Medulla oblongata (tissue), 1 donor: ENCODE measurements around the gene PALD1.

Experiments
- DNase-seq: peaks from one replicate; pipeline ENCODE4 v3.0.0-alpha.2; 2015; ENCODE audit errors: extremely low spot score

The PALD1 gene

DNA sequence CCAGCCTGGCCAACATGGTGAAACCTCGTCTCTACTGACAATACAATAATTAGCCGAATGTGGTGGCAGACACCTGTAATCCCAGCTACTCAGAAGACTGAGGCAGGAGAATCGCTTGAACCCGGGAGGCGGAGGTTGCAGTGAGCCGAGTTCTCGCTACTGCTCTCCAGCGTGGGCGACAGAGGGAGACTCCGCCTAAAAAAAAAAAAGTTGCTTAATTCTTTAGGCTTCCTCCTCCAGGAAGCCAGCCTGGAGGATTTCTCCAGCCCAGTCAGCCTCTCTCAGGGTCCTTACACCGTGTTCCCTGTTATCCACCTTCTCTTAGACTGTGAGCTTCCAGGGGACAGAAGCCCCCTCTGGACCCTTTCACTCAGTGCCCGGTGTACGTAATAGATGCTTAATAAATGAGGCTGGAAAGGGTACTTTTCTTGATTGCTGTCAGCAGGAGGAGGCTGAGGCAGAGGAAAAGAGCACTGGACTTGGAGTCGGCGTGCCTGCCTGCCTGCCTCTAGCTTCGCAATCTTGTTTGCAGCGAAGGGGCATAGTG is 20.7 kb upstream of the PALD1 start:
- no peak for DNase-seq

DNA sequence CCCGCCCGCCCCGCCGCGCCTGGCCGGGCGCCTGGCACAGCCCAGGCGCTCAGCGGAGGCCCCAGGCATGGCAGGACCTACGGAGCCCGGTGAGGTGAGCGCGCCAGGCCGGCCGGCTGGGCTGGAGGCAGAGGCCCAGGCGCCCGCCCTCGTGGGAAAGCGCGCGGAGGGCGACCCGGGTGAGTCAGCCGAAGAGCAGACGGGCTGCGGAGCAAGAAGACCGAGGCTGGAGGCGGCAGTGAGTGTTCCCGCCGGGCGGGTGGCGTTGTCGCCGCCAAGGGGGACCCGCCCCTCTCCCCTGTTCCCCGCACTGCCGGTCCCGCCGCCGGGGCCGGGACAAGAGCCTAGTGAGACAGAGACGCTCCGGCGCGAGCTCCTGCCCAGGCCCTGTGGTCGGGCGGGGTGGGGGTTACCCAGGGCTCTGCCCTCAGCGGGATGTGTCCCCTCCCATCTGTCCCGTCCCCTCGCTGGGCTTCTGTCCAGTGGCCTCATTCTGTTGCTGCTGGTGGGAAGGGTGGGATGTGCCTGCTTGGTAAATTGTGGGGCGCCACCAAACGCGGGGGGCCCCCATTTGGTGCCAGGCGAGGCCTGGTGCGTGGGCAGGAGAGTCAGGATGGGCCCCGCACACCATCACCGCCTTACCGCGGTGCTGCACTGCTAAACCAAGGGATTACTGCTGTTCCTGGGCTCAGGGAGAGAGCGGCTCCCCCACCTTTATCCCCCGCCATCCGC is 20.1 kb upstream of the PALD1 start:
- DNase-seq, result peak; percentile 33

GRCh38 chr10:70459061-70459773 is 19.4 kb upstream of the PALD1 start:
- no peak for DNase-seq

GRCh38 chr10:70459774-70460490 is 18.6 kb upstream of the PALD1 start:
- DNase-seq, result no peak

DNA sequence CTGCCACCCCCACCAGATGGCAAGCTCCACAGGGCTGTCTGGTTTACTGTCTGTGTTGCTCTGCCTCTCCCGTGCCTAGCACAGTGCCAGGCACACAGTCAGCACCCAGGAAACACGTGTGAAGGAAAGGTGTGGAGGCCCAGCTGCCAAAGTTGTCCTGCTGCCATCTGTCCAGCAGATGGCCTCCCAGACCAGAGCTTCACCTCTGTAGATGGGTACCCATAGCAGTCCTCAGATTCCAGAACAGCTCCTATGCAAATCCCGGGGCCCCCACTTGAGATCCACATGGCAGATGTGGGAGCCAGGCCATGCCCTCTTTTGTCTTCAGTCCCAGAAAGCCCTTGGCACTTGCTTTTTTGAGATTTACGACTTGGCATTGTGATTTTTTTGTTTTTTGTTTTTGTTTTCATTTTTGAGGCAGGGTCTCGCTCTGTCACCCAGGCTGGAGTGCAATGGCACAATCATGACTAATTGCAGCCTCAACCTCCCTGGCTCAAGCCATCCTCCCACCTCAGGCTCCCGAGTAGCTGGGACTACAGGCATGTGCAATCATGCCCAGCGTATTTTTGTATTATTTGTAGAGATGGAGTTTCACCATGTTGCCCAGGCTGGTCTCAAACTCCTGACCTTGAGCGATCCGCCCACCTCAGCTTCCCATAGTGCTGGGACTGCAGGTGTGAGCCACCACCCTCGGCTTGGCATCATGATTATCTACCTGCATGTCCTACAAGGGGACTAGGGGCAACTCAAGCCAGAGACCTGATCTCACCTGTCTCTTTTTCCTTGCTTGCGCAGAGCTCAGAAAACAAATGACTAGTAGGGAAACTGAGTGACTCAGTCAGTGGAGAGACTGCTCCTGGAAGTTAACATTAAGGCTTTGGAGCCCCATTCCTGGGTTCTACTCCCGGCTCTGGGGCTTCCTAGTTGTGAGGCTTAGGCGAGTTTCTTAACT is 16.9 kb upstream of the PALD1 start:
- peak; percentile 77 for DNase-seq

DNA sequence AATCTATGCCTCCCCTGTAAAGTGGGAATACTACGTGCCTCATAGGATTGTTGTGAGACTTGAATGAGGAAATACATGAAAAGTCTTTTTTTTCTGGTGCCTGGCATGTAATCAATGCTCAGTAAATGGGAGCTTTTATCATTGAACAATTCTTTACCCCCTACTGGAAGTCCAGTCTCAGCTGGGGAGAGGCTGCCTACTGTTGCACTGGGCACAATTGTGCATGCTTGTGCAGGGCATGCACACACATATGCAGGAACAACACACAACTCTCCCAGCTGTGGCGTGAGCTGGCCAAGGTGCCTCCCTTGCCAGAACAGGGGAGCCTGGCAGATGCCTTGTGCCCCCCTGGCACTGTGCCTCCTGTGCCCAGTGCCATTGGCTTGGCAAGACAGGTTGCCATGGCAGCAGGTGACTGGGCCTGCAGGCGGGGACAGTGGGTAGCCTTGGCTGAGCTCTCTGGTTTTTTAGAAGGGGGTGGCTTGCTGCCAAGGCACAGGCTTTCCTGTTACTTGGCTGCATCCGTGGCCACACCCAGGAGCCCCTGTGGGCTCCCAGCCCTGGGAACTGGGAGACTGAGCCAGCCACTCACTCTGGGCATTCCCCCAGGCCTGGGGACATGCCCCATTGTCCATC is 16.1 kb upstream of the PALD1 start:
- DNase-seq, result peak; percentile 80

DNA sequence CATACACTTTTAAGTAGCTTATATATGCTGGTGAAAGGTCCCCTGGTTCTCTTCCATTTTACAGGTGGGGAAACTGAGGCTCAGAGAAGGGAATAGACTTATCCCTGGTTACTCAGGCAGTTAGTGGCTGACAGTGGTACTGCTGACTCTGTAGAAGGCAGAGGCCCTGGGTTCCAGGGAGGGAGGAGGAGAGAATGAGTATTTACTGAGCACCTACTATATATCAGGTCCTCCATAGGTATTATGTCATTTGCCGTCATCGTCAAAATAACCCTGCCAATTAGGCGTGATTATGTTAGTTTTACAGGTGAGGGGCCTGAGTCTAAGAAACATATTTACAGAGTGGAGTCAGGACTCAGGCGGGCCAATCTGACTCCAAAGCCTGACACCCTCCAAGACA is 13.3 kb upstream of the PALD1 start:
- DNase-seq, result no peak

- DNase-seq, result no peak
Measured at GRCh38 chr10:70465832-70466231, 12.7 kb upstream of the PALD1 start.

- no peak for DNase-seq
Measured at GRCh38 chr10:70466951-70467350, 11.6 kb upstream of the PALD1 start.

- no peak for DNase-seq
Measured at GRCh38 chr10:70472799-70473454, 5.6 kb upstream of the PALD1 start.

DNA sequence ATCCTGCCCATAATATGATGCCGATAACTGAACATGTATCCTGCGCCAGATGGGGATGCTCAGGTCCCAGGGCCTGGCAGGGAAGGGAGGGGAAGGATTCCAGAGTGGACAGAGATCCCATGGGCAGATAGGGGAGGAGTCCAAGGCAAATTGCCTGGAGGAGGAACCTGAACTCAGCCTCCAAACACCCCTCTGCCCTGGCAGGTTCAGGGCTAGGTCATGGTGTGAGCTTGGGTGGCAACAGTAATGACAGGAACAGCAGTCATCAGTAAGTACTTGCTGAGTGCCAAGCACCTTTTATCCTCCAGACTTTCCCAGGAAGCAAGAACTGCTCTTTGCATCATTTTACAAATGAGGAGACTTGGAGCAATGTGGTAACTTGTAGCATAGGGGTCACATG is 3.8 kb upstream of the PALD1 start:
- no peak for DNase-seq

DNA sequence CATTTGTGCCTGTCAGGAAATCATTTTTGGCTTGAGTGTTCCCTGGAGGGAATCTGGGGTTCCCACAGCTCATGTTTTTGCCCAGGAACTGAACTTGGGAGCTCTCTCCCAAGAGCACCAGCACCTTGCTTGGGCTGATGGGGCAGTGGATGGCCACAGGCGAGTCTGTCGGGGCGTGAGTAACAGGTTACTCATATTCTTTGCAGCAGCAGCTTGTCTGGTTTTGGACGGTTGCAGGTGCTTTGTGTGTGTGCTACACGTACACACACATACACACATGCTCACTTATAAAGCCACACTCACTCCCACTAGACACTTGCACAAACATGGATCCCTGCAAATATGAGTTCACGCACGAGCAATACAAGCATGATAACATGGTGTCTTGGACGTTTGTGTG is 2.9 kb upstream of the PALD1 start:
- no peak for DNase-seq

DNA sequence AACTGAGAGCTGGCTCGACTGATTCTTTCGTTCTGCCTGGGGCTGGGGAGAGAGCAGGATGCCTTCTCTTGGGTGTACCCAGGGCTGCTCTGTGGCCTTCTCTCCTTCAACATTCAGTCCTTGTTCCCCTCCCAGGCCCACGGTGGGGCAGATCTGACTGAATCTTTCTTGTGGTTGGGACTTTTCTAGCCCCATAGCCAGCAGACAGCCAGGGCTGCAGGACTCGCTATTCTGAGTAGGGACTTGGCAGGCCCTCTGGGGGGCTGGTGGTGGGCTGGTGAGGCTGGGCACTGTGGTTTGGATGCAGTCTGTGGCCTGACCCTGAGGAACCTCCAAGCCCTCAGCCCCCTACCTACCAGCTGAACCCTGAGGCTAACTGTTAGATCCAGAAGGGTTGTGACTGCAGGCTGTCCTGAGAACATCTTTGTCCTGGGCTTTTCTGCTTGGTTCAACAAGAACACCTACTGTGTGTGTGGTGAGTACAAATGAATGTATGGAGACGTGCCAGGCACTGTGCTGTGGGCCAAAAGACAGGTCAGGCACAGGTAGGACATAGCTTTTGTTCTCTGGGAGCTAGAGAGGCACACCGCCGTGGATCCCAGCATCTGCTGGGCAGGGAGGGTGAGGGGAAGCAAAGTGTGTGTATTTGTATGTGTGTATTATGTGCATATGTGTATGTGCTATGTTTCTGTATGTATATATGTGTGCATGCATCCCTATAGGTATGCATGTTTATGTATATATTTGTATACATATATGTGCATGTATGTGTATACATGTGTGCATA is 2.1 kb upstream of the PALD1 start:
- DNase-seq, result no peak

GRCh38 chr10:70477661-70478162 is 855 bp upstream of the PALD1 start:
- no peak for DNase-seq

DNA sequence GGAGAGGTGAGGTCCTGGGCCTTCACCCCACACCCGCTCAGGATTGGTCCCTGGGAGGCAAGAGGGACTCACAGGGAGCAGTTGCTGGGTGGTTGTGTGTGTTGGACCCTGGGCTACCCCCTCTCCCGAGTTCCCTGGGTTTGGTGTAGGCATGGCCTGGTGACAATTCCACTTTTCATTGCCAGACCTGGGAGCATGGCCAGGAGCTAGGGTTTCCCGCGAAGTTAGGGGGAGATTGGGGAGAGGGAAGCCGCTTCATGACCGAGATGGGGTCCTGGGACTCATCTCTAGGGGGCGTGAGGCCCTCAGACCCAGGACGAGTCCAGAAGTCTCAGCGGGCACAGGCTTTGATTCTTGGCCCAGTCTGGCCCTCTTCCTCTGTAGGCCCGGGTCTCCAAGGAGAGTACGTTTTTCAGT is 606 bp downstream of the PALD1 start:
- no peak for DNase-seq

- DNase-seq, result no peak
Measured at GRCh38 chr10:70479626-70480238, 1.2 kb downstream of the PALD1 start.

- DNase-seq, result no peak
Measured at GRCh38 chr10:70480239-70480861, 1.8 kb downstream of the PALD1 start.

GRCh38 chr10:70481105-70481504 is 2.5 kb downstream of the PALD1 start:
- DNase-seq, result no peak
